ENCODE measurements around the gene WRAP73.

The WRAP73 gene

DNA sequence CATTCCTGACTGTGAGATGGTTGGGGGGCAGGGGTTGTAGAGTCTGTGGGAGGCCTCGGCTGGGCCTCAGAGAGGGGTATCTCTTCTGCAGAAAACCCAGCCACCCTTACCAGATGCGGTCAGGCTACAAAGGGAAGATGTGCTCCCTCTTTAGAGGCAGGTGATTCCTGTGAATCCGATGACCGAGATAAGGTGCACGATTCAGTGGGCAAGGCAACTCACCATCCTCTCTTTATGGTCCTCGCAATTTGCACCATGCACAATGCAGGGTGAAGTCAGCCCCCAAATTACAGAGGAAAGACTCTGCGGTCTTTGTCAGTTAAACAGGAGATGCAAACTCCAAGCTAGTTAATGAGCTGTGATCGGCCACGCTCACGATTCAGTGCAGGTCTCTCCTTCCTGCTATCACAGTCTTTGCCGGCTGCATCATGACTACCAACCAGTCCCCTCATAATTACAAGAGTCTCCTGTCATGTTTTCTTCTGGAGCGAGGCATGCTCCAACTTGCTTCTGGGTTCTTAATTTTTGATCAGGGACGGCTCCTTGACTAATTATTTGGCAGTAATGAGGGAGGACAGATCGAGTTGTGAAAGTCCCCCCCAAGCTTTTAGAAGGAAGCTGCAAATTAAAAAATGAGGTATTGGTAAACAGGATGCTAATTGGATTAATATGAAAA, 14.9 kb upstream of the WRAP73 start:
- DNase-seq = no peak

DNA sequence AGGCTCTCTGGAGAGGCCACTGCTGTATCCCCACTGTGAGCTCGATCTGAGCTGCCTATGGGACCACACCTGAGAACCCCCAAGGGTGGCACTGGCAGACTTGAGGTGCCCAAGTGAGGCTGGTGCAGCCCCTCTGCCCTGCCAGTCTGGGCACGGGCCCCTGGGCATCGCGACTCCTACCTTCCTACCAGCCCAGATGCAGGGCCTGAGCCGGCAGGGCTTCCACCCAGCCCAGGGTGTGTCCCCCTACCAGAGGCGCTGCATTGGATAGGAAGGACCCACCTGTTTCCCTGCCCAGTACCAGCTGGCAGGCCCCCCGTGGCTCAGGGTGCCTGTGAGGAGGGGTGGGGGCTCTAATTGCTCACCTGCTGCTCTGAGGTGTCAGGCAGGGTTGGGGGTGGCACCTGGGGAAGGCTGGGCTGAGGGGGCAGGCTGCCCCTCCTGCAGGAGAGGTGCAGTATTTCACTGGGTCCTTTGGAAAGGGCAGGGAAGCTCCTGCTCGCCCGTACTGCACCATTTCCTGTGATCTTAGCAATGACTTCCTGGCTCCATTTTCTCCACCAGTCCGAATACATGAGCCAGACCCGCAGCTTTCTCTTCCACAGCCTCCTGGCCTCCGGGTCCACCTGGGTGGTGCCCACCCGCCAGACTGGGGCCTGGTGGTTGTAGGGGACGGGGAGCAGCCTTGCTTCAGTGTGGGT, 14.2 kb upstream of the WRAP73 start:
- no peak for DNase-seq

DNA sequence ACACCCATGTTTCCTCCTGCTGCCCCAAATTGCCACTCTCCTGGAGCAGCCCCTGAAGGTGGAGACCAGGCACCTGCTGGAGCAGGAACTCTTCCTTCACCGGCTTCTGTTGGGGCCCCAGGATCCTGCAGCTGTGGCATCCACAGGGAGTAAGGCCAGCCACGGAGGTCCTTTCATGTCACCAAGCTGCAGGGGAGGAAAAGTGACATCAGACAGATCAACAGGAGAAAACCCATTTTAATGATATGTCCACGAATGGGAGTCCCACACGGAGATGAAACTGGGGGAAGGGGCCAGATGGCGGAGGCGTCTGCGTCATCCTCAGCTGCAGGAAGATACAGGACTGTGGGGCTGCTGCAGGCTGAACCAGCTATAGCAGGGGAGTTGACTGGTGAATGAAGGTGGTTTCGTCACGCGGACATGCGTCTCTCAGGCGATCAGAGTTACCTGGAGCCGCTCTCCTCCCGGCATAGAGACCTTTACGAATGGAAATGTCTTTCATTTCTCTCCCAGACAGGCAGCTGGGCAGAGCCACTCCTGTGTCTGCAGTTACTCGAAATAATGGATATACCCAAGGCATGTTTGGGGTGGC, 12.3 kb upstream of the WRAP73 start:
- DNase-seq = no peak

DNA sequence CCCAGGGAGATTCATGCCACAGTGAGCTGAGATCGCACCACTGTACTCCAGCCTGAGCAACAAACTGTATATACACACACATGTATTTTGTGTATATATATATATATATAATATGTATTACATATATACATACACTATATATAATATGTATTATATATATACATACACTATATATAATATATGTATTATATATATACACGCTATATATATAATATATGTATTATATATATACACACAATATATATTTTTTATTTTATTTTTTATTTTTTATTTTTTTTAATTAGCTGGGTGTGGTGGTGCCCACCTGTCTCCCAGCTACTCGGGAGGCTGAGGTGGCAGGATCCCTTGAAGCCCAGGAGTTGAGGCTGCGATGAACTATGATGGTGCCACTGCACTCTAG, 11.7 kb upstream of the WRAP73 start:
- no peak for DNase-seq

DNA sequence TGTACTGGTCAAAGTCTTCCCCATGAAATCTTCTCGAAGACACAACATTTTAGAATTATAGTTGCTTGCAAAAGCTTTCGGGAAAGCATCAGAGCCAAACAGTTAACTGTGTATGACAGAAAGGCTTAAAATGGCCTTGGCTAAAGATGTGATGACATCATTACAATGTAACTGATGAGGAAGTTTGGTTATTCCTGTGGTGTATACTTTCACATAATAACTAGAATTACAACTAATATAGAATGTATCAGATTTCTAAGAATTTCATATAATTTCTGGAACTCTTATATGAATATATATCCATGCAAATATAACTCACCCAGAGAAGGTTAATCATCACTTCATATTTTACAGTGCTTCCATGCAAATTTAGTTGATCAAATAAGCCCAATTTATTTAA, 10.8 kb upstream of the WRAP73 start:
- no peak for DNase-seq

DNA sequence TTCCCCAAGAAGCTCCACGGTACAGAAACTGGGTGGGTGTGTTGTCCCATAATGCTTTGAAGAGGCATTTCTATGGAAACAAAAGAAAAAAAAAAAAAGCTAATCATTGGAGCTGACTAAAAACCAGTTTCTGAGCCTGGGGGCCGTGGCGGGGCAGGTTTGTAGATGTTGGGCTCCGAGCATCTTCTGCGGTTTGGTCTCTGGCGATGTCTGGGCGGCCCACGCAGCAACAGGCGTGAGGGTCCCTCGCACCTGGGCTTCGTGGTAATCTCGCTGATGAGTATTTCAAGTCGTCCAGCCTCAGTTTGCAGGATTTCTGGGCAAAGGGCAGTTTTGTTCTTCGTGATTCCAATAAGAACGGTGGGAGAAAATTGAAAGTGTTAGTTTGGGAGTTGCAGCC, 9.2 kb upstream of the WRAP73 start:
- DNase-seq = no peak

DNA sequence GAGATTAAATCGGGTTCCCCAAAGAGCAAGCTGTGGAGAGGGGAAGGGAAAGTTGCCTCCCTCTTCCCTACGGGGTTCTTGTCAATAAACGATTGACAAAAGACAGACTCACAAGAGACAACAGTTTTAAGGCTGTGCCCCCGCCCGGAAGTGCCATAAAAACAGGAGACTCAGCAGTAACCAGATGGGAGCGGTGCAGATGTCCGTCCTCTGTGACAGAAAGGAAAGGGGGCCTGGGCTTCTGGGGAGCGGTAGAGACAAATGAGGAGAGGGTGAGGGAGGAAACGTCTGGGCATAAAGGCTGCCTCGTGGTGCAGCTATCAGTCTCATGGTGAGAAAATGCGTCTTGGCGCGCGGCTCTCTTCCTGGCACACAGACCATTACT, 8.3 kb upstream of the WRAP73 start:
- DNase-seq = no peak

DNA sequence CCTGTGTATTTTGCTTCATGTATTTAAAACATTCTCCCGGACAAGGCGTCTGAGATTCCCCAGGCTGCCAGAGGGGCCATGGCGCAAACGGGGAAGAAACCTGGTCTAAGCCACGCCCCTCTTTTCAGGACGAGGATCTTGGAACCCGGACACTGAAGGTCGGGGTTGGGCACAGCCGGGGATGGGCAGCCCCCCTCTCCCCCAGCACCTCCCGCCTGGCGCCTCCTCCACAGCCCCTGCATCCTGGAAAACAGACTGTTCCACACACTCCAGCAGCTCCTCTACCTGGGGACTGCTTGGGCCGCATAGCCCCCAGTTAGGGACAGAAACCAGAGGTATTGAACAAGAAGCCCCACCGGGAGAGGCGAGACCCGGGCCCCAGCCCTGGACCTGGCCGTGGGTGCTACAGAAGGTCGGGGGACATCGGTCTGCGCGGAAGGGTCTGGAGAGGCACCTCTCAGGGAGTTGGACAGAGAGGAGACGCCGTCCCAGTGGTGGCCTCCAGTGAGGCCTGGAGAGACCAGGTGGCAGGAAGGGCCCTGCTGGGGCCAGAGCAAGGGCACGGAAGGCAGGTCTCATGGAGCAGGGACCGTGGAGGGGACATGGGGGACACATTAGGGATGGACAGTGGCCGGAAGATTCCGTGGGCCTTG, 7.8 kb upstream of the WRAP73 start:
- no peak for DNase-seq

DNA sequence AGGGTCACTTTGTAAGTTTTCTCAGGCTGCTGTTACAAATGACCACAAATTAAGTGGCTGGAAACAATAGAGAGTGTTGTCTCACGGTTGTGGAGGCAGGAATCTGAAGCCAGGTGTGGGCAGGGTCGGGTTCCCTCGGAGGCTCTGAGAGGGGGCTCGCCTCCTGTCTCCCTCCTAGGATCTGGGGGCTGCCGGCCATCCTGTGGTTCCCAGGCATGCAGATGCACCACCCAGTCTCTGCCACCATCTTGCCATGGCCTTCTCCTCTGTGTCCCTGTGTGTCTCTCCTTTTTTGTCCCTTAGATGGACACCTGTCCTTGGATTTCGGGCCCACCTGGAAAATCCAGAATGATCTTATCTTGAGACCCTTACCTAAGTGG, 7.2 kb upstream of the WRAP73 start:
- no peak for DNase-seq

DNA sequence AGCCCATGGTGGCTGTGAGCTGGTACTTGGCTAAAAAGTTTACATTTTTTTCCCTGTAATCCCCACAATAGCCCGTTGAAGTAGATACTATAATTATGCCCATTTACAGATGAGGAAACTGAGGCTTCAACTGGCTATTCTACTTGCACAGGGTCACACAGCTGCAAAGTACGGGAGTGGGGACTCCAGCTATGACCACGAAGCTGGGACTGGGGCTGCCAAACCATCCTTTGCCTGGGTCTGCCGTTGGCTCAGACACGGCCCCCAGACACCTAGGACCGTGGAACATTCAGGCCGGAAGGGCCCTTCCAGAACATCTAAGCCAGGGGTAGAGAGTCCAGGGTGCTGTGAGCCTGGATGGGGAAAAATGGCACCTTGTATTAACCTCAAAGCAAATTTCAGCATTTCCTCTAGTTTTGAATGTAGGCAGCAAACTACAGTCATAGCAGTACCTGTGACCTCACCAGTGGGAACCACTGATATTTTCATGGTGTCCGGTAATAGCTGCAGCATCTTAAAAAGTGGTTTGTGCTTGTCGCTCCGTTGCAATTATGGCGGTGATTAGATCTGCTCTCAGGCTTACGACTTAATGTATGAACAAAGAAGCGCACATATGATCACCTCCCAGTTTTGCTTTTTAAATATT, 6.7 kb upstream of the WRAP73 start:
- no peak for DNase-seq

DNA sequence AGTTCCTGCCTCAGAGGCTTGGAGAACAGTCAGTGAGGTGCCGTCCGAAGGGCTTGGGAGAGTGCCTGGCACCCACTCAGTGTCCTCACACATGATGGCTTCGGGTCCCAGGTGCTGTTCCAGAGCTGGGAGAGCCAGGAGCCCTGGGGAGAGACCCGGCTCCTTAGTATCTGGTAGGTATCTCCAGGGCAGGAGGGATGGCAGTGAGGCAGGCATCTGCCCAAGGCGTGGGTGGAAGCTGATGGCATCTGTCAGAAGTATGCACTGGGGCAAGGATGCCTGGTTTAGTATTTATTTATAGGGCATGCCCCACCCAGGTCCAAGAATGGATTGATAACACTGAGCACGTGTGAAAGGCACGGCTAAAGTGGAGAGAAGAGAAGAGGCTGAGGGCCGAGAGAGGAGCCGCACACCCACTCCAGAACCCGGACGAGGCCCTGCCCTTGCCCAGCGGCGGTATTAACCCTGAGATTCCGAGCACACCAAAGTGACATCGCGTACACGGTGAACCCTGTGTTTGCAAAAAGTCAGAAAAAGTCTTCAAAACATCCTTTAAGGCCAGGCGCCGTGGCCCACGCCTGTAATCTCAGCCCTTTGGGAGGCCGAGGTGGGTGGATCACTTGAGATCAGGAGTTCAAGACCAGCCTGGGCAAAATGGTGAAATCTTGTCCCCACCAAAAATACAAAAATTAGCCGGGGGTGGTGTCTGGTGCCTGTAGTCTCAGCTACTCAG, 4.8 kb upstream of the WRAP73 start:
- DNase-seq = no peak

DNA sequence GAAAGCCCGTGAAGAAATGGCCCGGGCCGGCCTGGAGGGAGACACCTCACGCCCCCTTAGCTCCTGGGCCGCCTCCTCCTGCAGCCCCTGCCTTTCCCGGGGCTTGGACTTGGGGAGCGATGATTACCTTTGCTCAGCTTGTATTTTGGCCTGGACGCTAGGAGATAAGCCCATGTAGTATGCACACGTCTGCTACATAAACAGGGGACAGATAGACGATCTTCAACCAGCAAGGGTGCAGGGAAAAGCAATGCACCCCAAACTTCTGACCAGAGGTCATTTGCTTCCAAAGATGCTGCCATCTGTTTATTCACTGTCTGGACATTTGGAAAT, 3.3 kb upstream of the WRAP73 start:
- DNase-seq = no peak

DNA sequence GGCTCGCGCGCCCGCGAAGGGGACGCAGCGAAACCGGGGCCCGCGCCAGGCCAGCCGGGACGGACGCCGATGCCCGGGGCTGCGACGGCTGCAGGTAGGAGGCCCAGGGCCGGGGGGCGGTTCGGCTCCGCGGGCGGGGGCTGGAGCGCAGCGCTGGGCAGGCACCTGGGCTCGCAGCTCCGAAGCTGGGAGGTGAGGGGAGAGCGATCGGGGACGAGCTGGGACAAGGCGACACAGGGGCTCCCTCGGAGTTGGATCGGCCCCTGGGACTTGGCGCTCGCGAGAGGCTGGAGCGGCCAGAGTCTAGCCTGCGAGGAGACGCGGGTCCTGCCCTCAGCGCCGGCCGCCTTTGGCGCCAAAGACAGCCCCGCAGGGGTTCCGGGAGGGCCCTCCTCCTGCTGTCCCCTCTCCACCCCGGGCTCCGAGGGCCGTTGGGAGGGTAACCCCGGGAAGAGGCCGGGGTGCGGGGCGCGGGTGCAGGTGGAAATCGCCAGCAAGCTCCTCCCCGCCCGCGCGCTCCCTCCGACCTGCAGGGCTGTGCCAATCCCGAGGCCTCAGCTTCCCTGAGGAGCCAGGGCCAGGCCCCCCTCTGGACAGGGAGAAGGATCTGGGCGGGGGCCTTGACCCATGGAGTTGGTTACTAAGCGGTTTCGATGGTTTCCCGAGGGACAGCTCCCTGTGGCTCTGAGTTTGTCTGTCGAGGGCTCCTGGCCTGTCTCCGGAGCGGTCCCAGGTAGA, 2.8 kb upstream of the WRAP73 start:
- DNase-seq = no peak

DNA sequence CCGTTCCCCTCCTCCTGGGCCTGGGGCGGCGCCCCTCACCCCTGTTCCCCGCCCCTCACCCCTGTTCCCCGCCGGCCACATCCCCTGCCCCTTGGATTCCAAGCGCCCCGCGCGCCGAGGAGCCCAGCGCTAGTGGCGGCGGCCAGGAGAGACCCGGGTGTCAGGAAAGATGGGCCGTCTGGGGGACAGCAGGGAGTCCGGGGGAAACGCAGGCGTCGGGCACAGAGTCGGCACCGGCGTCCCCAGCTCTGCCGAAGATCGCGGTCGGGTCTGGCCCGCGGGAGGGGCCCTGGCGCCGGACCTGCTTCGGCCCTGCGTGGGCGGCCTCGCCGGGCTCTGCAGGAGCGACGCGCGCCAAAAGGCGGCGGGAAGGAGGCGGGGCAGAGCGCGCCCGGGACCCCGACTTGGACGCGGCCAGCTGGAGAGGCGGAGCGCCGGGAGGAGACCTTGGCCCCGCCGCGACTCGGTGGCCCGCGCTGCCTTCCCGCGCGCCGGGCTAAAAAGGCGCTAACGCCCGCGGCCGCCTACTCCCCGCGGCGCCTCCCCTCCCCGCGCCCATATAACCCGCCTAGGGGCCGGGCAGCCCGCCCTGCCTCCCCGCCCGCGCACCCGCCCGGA, 2.1 kb upstream of the WRAP73 start, which contains the start of gene TP73:
Gene TP73, plus strand, starts transcription at position 587 of the 618 bp plus-strand sequence. CDS start 29,850 bp downstream, outside the sequence.
- no peak for DNase-seq

DNA sequence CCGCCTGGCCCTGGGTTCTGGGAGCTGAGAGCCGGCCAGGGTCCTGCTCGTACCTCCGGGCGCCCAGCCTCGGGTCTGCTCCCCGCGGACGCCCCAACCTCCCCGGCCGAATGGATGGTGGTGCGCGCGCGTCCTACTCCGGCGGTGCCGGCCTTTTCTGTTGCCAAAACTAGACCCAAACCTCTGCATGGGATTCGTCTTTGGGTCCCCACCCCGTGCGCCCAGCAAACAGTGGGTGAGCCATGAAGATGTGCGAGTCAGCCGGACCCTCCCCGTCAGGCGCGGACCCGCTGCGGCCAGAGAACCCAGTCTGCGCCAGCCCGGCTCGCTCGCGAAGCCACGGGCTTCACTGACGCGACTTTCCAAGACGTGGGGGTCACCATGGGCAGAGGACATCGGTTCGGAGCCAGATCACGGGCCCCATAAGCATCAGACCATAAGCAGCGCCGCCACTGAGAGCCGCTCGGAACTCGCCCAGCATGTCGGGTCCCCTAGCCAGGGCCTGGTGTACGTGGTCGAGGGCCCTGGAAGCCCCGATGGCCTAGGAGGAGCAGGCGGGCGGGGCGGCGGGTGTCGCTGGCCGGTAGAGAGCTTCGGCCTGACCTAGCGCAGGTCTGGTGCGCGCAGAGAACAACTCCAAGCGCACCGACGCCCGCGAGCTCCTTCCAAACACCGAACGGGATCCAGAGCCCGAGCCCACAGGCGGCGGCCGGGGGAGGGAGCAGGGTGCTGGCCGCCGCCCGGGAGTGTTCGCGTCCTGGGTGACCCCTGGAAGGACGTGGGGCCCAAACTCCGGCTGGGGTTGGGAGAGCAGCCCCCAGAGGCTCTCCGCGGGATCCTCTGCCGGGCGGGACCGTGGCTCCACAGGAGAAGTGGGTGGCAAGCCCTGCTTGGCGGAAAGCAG, 1.4 kb upstream of the WRAP73 start:
- peak in 1 of 2 donors; percentile 11 for DNase-seq

DNA sequence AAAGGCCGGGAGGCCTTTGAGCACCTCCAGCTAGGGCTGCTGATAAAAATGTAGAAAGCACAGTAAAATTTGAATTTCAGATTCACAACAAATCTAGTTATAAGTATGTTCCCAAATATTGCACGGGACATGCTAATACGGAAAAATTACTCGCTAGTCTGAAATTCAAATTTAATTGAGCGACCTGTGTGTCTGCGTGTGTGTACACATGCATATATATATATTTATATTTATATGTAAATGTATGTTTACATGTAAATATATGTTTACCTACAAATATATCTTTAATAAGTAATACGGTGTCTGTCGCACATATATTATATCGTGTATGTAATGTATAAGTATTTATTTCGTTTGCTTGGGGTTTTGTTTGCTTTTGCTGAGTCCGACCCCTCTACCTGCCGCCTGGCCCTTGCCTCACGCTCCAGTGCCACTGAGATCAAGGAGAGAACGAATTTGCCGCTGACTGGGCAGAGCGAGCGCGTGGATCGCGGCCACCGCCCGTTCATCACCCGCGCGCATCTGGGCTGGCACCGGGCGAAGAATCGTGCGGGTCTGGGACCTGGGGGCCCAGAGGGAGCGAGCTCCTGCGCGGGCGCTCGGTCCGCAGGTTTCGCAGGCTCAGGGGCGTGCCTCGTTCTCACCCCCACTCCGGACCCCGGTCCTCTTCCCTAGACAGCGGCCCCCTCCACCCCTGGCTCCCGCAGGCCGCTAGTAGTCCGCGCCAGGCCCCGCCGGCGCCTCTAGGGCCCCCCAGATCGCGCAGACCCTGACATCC, 534 bp upstream of the WRAP73 start:
- no peak for DNase-seq

DNA sequence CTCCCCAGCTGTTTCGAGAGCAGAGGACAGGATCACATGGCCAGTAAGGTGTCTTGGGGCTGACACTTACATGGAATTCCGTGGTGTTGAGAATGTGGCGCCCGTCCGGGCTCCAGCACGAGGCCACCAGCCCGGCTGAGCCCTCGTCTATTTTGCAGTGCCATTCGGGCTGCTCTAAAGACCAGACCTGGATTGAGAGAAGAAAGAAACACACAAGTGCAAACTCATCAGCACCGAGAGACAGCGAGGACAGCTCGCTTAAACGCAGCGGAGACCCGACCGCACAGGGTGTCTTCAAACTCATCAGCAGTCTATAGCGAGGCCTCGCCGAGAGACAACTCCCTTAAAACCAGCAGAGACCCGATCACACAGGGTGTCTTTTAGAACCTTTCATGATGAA, 3.3 kb downstream of the WRAP73 start:
- no peak for DNase-seq

DNA sequence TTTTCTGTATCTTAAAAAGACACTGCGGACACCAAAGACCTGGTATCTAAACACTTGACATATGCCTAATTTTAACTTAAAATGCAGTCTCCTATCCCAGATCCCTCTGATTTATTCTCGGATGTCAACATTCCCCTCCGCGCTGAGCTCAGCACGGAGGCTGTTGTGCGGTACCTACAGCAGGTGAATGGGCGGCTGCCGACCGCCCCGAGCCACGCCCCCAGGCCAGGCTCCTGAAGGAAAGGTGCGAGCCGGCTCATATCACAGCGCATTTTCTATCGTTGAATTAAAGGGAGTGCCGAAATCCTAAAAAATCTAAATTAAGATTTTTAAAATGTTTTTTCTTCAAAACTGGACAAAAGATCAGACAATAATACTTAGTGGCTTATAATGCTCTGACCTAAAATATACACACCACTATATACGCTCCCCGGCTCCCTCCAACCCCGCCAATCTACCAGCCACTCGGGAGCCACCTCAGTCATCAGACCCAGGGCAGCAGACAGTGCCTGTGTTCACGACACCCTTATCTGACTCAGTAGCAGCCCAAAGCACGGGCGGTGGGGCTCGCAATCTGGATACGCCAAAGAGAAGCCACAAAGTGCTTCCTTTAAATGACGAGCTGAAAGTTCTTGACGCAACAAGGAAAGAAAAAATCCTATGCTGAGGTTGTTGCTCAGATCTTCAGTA, 4.1 kb downstream of the WRAP73 start:
- no peak for DNase-seq

DNA sequence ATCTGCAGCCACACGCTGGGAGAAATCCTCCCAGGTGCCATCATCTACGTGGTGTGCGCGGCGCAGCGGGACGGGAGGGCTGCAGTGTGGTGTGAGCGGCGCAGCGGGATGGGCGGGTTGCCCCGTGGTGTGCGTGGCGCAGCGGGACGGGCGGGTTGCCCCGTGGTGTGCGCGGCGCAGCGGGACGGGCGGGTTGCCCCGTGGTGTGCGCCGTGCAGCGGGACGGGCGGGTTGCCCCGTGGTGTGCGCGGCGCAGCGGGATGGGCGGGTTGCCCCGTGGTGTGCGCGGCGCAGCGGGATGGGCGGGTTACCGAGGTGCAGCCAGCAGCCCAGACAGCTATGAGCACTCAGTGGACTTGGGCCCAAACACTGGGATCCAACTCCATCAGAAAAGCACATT, 4.7 kb downstream of the WRAP73 start:
- DNase-seq = no peak
